GM12892 (cell line): ENCODE measurements around the gene FOXL3. TPM values are rescaled to one million over a fixed set of nuclear protein-coding genes. Genes with fewer than 3 reads are reported as not detected.
"Not testable (repeated sequence)": the region's sequence is repeated elsewhere in the genome, so short reads cannot be mapped to it uniquely, and the experiment has no call there.

Source experiments
- DNase-seq: peaks from one replicate; pipeline ENCODE4 v3.0.0; 2011; ENCODE audit not compliant: insufficient read length
- FAIRE-seq: peaks from 2 replicates; lab custom pipeline; 2011; peaks lifted over from hg19 to GRCh38; lab: Jason Lieb, UNC
- POLR2A ChIP-seq: IDR thresholded peaks from 2 replicates; pipeline ENCODE4 v1.6.1; 2011; ENCODE audit warnings: low read depth, low read length, control low read depth
- POLR2AphosphoS5 ChIP-seq: IDR thresholded peaks from 2 replicates; pipeline ENCODE4 v1.6.1; 2011; ENCODE audit warnings: low read depth, low read length, control low read depth
- TAF1 ChIP-seq: IDR thresholded peaks from 2 replicates; pipeline ENCODE4 v1.6.1; 2011; ENCODE audit warnings: low read depth, mild to moderate bottlenecking, control low read depth, low read length, borderline replicate concordance
- polyA plus RNA-seq: library from polyadenylated mRNA; unstranded; fragments of >200 nt; gene quantifications from one replicate; pipeline ENCODE4 v1.2.1, GENCODE V29; 2012; ENCODE audit warnings: missing spikeins, inconsistent platforms; ENCODE audit not compliant: missing spikeins

Gene FOXL3
- polyA plus RNA-seq, result not detected

- TF ChIP-seq POLR2AphosphoS5 (no peak), TAF1 (no peak), POLR2A (no peak)
- DNase-seq, result no peak
- FAIRE-seq, result no peak
Measured at GRCh38 chr7:289756-290553, at the start of gene FOXL3. Gene FOXL3 (plus strand): TSS chr7:290170. CDS start chr7:290170, 0 bp downstream.

- DNase-seq, result no peak
- TF ChIP-seq TAF1, result no peak
- TF ChIP-seq POLR2A, result no peak
- no peak for TF ChIP-seq POLR2AphosphoS5
- no peak for FAIRE-seq
Measured at GRCh38 chr7:240887-241421, 49.0 kb upstream of the FOXL3 start.

- DNase-seq, result no peak
- FAIRE-seq, result no peak
- TF ChIP-seq POLR2AphosphoS5 (no peak), TAF1 (no peak), POLR2A (no peak)
Measured at GRCh38 chr7:241513-241912, 48.5 kb upstream of the FOXL3 start.

- FAIRE-seq, DNase-seq: not testable (repeated sequence)
Measured at GRCh38 chr7:242826-243579, 47.0 kb upstream of the FOXL3 start.

- FAIRE-seq, DNase-seq: not testable (repeated sequence)
Measured at GRCh38 chr7:243580-243978, 46.4 kb upstream of the FOXL3 start.

- FAIRE-seq (no peak), DNase-seq (no peak)
- TF ChIP-seq POLR2A, result no peak
- no peak for TF ChIP-seq TAF1
- no peak for TF ChIP-seq POLR2AphosphoS5
Measured at GRCh38 chr7:244974-245373, 45.0 kb upstream of the FOXL3 start.

- DNase-seq (no peak), FAIRE-seq (no peak)
- TF ChIP-seq POLR2AphosphoS5, result no peak
- no peak for TF ChIP-seq POLR2A
- no peak for TF ChIP-seq TAF1
Measured at GRCh38 chr7:245574-246295, 44.2 kb upstream of the FOXL3 start.

- DNase-seq (no peak), FAIRE-seq (no peak)
- no peak for TF ChIP-seq TAF1
- no peak for TF ChIP-seq POLR2A
- TF ChIP-seq POLR2AphosphoS5, result no peak
Measured at GRCh38 chr7:246451-246850, 43.5 kb upstream of the FOXL3 start.

GRCh38 chr7:247181-247580, 42.8 kb upstream of the FOXL3 start:
- no peak for FAIRE-seq
- DNase-seq, result no peak
- TF ChIP-seq POLR2A (no peak), TAF1 (no peak), POLR2AphosphoS5 (no peak)

- no peak for DNase-seq
- FAIRE-seq, result no peak
- TF ChIP-seq POLR2AphosphoS5 (no peak), TAF1 (no peak), POLR2A (no peak)
Measured at GRCh38 chr7:247636-248035, 42.3 kb upstream of the FOXL3 start.

GRCh38 chr7:248732-249435, 41.1 kb upstream of the FOXL3 start:
- TF ChIP-seq POLR2AphosphoS5 (no peak), TAF1 (no peak), POLR2A (no peak)
- FAIRE-seq (no peak), DNase-seq (no peak)
